ENCODE results near the gene SMYD4. TPM values are rescaled to one million over a fixed set of nuclear protein-coding genes. Genes with fewer than 3 reads are reported as not detected.
"Not testable (repeated sequence)": the region's sequence is repeated elsewhere in the genome, so short reads cannot be mapped to it uniquely, and the experiment has no call there.

SMYD4 gene
- total RNA-seq, 2 donors from 2014 or later: 8.0 to 14.7 TPM

DNA sequence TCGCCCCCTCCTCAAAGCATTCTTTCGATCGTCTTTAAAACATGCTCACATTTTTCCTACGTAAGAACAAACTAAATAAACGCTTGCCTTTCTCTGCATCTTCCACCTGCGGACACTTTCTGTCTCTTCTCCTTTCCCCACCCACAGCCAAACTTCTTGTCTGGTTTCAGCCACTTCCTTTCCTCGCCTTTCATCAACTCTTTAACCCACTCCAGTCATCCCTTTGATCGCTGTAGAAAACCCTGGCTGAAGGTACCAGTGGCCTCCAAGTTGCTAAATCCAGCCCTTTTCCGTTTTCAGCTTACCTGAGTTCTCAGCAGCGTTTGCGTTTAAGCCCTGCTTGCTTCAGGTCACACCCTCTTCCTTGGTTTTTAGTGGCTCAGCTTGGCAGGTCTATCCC lies 586 bp upstream of the SMYD4 start:
- Histone ChIP-seq H3K27me3 (no peaks in the 10 kb centered on the region), H3K36me3 (no peaks in the 10 kb centered on the region), H3K9me3 (no peaks in the 10 kb centered on the region), H3K4me3 (peak overlapping the region; percentile 97), H3K9ac (ENCODE audit: low read depth in 2 of 2, low read length in 2 of 2) (peak overlapping the region; percentile 72 to 76), H3K27ac (peak overlapping the region; percentile 74), H3K4me1 (peaks cover 10% of the 10 kb centered on the region)
- intact Hi-C loops (cut with DNase I): no loop called here
- TF ChIP-seq, protein P1, sequence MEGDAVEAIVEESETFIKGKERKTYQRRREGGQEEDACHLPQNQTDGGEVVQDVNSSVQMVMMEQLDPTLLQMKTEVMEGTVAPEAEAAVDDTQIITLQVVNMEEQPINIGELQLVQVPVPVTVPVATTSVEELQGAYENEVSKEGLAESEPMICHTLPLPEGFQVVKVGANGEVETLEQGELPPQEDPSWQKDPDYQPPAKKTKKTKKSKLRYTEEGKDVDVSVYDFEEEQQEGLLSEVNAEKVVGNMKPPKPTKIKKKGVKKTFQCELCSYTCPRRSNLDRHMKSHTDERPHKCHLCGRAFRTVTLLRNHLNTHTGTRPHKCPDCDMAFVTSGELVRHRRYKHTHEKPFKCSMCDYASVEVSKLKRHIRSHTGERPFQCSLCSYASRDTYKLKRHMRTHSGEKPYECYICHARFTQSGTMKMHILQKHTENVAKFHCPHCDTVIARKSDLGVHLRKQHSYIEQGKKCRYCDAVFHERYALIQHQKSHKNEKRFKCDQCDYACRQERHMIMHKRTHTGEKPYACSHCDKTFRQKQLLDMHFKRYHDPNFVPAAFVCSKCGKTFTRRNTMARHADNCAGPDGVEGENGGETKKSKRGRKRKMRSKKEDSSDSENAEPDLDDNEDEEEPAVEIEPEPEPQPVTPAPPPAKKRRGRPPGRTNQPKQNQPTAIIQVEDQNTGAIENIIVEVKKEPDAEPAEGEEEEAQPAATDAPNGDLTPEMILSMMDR (IDR thresholded peaks at IDR 0.05): no peak
- DNase-seq: peak; percentile 29

- DNase-seq: peak; percentile 63
- Histone ChIP-seq H3K9ac (ENCODE audit: low read depth in 2 of 2, low read length in 2 of 2) (peak overlapping the region; percentile 82 to 85), H3K27ac (peak overlapping the region; percentile 74), H3K4me1 (peaks cover 10% of the 10 kb centered on the region), H3K36me3 (no peaks in the 10 kb centered on the region), H3K27me3 (no peaks in the 10 kb centered on the region), H3K9me3 (no peaks in the 10 kb centered on the region), H3K4me3 (peak overlapping the region; percentile 97)
- TF ChIP-seq, protein P1 (IDR thresholded peaks at IDR 0.05): no peak
- intact Hi-C loops (cut with DNase I): loop anchor here (5.0 kb wide), 1 partner anchor 177 kb away; no protein-coding TSS in a partner anchor
Observed at GRCh38 chr17:1829216-1829591, 498 bp downstream of the SMYD4 start.

- intact Hi-C loops (cut with DNase I): no loop called here
- TF ChIP-seq, protein P1 (IDR thresholded peaks at IDR 0.05): no peak
- H3K9me3 ChIP-seq: no peaks in the 10 kb centered on the region
- H3K4me1 ChIP-seq: no peaks in the 10 kb centered on the region
- no peaks in the 10 kb centered on the region for H3K36me3 ChIP-seq
- H3K9ac ChIP-seq (ENCODE audit: low read depth in 2 of 2, low read length in 2 of 2): no peak overlapping the region
- DNase-seq: no peak
- no peaks in the 10 kb centered on the region for H3K27me3 ChIP-seq
- no peak overlapping the region for H3K27ac ChIP-seq
- H3K4me3 ChIP-seq: no peak overlapping the region
Observed at GRCh38 chr17:1820528-1821252, 9.0 kb downstream of the SMYD4 start.

DNA sequence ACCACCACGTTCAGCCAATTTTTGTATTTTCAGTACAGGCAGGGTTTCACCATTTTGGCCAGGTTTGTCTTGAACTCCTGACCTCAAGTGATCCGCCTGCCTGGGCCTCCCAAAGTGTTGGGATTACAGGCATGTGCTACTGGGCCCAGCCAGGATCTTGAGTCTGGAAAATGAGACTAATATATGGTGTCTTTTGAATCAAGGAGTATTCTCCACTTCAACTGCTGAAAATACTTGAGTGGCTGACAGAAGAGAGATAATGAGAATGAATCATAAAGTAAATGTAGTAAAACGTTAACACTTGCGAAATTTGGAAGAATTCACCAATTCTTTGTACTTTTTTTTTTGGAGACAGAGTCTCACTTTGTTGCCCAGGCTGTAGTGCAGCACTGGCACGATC lies 16.6 kb downstream of the SMYD4 start:
- H3K27me3 ChIP-seq: no peaks in the 10 kb centered on the region
- no peak for DNase-seq
- no peak overlapping the region for H3K4me3 ChIP-seq
- no peak overlapping the region for H3K27ac ChIP-seq
- TF ChIP-seq, protein P1 (IDR thresholded peaks at IDR 0.05): no peak
- no peak overlapping the region for H3K9ac ChIP-seq (ENCODE audit: low read depth in 2 of 2, low read length in 2 of 2)
- intact Hi-C loops (cut with DNase I): no loop called here
- H3K36me3 ChIP-seq: peaks cover 3% of the 10 kb centered on the region
- H3K4me1 ChIP-seq: no peaks in the 10 kb centered on the region
- no peaks in the 10 kb centered on the region for H3K9me3 ChIP-seq

- no peak for DNase-seq
- TF ChIP-seq, protein P1 (IDR thresholded peaks at IDR 0.05): no peak
- no peak overlapping the region for H3K27ac ChIP-seq
Observed at GRCh38 chr17:1810450-1811103, 19.1 kb downstream of the SMYD4 start.

DNA sequence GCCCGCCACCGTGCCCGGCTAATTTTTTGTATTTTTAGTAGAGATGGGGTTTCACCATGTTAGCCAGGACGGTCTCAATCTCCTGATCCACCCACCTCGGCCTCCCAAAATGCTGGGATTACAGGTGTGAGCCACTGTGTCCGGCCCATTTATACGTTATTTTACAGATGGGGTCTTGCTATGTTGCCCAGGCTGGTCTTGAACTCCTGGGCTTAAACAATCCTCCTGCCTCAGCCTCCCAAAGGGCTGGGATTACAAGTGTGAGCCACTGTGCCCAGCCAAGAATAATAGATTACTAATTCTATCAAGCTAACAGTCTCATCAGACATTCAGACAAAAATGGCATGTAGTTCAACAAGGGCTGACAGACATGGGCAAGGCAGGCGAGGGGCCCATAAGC lies 19.9 kb downstream of the SMYD4 start:
- H3K36me3 ChIP-seq; H3K27ac ChIP-seq; intact Hi-C loops (cut with DNase I); DNase-seq; H3K27me3 ChIP-seq; H3K9me3 ChIP-seq; H3K4me1 ChIP-seq; H3K4me3 ChIP-seq; H3K9ac ChIP-seq (ENCODE audit: low read depth in 2 of 2, low read length in 2 of 2): not testable (repeated sequence)

More at GRCh38 chr17:1810450-1811103, 19.1 kb downstream of the SMYD4 start:
- Histone ChIP-seq H3K9ac (ENCODE audit: low read depth in 2 of 2, low read length in 2 of 2) (no peak overlapping the region), H3K4me3 (no peak overlapping the region), H3K27me3 (no peaks in the 10 kb centered on the region), H3K36me3 (peaks cover 3% of the 10 kb centered on the region), H3K9me3 (no peaks in the 10 kb centered on the region), H3K4me1 (no peaks in the 10 kb centered on the region)
- intact Hi-C loops (cut with DNase I): no loop called here
